HepG2 (cell line): ENCODE results near the gene CA9. TPM values are rescaled to one million over a fixed set of nuclear protein-coding genes. Genes with fewer than 3 reads are reported as not detected.

Source experiments
- ATAC-seq: fragments of 200-7000 bp; cut with Tn5 transposase; 3 replicates; pipeline ENCODE4 v1.9.1; 2020; ENCODE audit warnings: mild to moderate bottlenecking, moderate library complexity
- BruUV-seq: library from RNA; stranded (reverse); fragments of 400-500 nt; replicated peaks from 2 replicates; lab custom pipeline; 2021; lab: Mats Ljungman, UMichigan
- CTCF ChIA-PET: fragments of 300-600 bp; formaldehyde crosslinking; extraction: SDS; loops from one replicate; lab custom pipeline; 2021; ENCODE audit warnings: low total read pairs, inconsistent platforms, low intra/inter-chr PET ratio; lab: Yijun Ruan, JAX
- POLR2A ChIA-PET: fragments of 350-600 bp; sonication (Branson Sonifier 250); formaldehyde crosslinking; loops from one replicate; lab custom pipeline; 2020; ENCODE audit warnings: antibody characterized with exemption, inconsistent platforms; lab: Yijun Ruan, JAX
- DNase-seq: peaks from one replicate; pipeline ENCODE4 v3.0.0-alpha.2; 2015; ENCODE audit warnings: low spot score
- FAIRE-seq: peaks from 3 replicates; lab custom pipeline; 2011; peaks lifted over from hg19 to GRCh38; lab: Jason Lieb, UNC
- H2AFZ ChIP-seq: one replicate; pipeline ENCODE4 v1.6.1; 2011; ENCODE audit warnings: low read length, inconsistent platforms
- H3K27ac ChIP-seq: fragments of 300-600 bp; 3 replicates; pipeline ENCODE4 v1.8.0; 2011; ENCODE audit warnings: mixed run types, mild to moderate bottlenecking, mixed read lengths, low read length, inconsistent platforms; ENCODE audit not compliant: insufficient read depth; ENCODE audit errors: extremely low read length
- H3K27me3 ChIP-seq, 2 experiments: fragments of 200-600 bp in 1 of 2; 2 replicates in 1 of 2; 3 replicates in 1 of 2; pipeline versions ENCODE4 v1.6.0 to v1.8.0; 2011; ENCODE audit warnings: low read length in 2 of 2, mild to moderate bottlenecking in 2 of 2, moderate library complexity in 2 of 2, inconsistent platforms in 1 of 2; ENCODE audit not compliant: insufficient read depth in 2 of 2, control insufficient read depth in 1 of 2
- H3K36me3 ChIP-seq, 2 experiments: fragments of 200-600 bp in 1 of 2; replicated peaks in 1 of 2; 2 replicates in 1 of 2; 3 replicates in 1 of 2; pipeline versions ENCODE4 v1.5.1 to v1.8.0; 2011; ENCODE audit warnings: low read length in 2 of 2, inconsistent platforms in 1 of 2; ENCODE audit not compliant: insufficient read depth in 2 of 2, control insufficient read depth in 1 of 2
- H3K4me1 ChIP-seq: 2 replicates; pipeline ENCODE4 v1.5.1; 2012; ENCODE audit warnings: low read length, inconsistent platforms; ENCODE audit not compliant: insufficient read depth
- H3K4me2 ChIP-seq: 2 replicates; pipeline ENCODE4 v1.6.0; 2011; ENCODE audit warnings: low read depth, low read length, inconsistent platforms
- H3K4me3 ChIP-seq, 3 experiments: fragments of 200-600 bp in 1 of 3; sonication (generic), shearing (Covaris generic) in 1 of 3; replicated peaks in 1 of 3; 2 replicates each; pipeline ENCODE4 v1.5.1; 2011 to 2016; ENCODE audit warnings: low read length in 3 of 3, inconsistent platforms in 2 of 3, low read depth in 2 of 3, mild to moderate bottlenecking in 2 of 3, control low read depth in 1 of 3, mixed read lengths in 1 of 3; ENCODE audit not compliant: insufficient read depth in 1 of 3
- H3K79me2 ChIP-seq: one replicate; pipeline ENCODE4 v1.6.1; 2011; ENCODE audit warnings: low read length, inconsistent platforms; ENCODE audit not compliant: insufficient read depth
- H3K9ac ChIP-seq: 2 replicates; pipeline ENCODE4 v1.6.0; 2011; ENCODE audit warnings: mild to moderate bottlenecking, low read depth, low read length, inconsistent platforms; ENCODE audit not compliant: insufficient read depth
- H3K9me3 ChIP-seq: 2 replicates; pipeline ENCODE4 v1.5.1; 2012; ENCODE audit warnings: mild to moderate bottlenecking, low read length
- H4K20me1 ChIP-seq: 2 replicates; pipeline ENCODE4 v1.6.0; 2011; ENCODE audit warnings: inconsistent platforms, mild to moderate bottlenecking, low read length, moderate library complexity; ENCODE audit not compliant: insufficient read depth
- ATF1 ChIP-seq: IDR thresholded peaks from 2 replicates; pipeline ENCODE4 v1.6.1; 2016; ENCODE audit warnings: mild to moderate bottlenecking, control low read depth
- CBX5 ChIP-seq: sonication (generic); formaldehyde crosslinking; IDR thresholded peaks from 2 replicates; pipeline ENCODE4 v1.4.0; 2020; ENCODE audit warnings: missing genetic modification reagents, borderline replicate concordance
- CHD4 ChIP-seq: fragments of 200-600 bp; sonication (generic); IDR thresholded peaks from 2 replicates; pipeline ENCODE4 v1.7.0; 2017; ENCODE audit warnings: mild to moderate bottlenecking, low read length, borderline replicate concordance
- FOXO4 ChIP-seq: sonication (generic); formaldehyde crosslinking; conservative IDR thresholded peaks from 2 replicates; pipeline ENCODE4 v1.8.1; 2023; ENCODE audit warnings: missing genetic modification reagents
- ISL2 ChIP-seq: sonication (generic); formaldehyde crosslinking; IDR thresholded peaks from 2 replicates; pipeline ENCODE4 v1.5.0; 2020; ENCODE audit warnings: missing genetic modification reagents
- MEIS1 ChIP-seq: sonication (generic); formaldehyde crosslinking; IDR thresholded peaks from 2 replicates; pipeline ENCODE4 v1.9.0; 2021; ENCODE audit warnings: mild to moderate bottlenecking, missing genetic modification reagents, moderate library complexity, borderline replicate concordance
- PCBP1 ChIP-seq: fragments of 200-400 bp; formaldehyde crosslinking; IDR thresholded peaks from 2 replicates; pipeline ENCODE4 v1.6.1; 2017; ENCODE audit warnings: mild to moderate bottlenecking, low read depth, low read length, borderline replicate concordance
- WIZ ChIP-seq: sonication (generic); formaldehyde crosslinking; IDR thresholded peaks from 2 replicates; pipeline ENCODE4 v1.5.1; 2020; ENCODE audit warnings: mild to moderate bottlenecking, missing genetic modification reagents
- ZFX ChIP-seq: sonication (generic); formaldehyde crosslinking; IDR thresholded peaks from 2 replicates; pipeline ENCODE4 v1.4.0; 2020; ENCODE audit warnings: mild to moderate bottlenecking, low read depth, missing genetic modification reagents, moderate library complexity
- ZNF260 ChIP-seq: sonication (generic); formaldehyde crosslinking; IDR thresholded peaks from 2 replicates; pipeline ENCODE4 v1.4.0; 2020; ENCODE audit warnings: missing genetic modification reagents, low read depth, mild to moderate bottlenecking, borderline replicate concordance
- ZNF317 ChIP-seq: sonication (generic); formaldehyde crosslinking; IDR thresholded peaks from 2 replicates; pipeline ENCODE4 v1.5.0; 2020; ENCODE audit warnings: mild to moderate bottlenecking, missing genetic modification reagents
- ZNF652 ChIP-seq: IDR thresholded peaks from 2 replicates; pipeline ENCODE4 v1.6.1; 2016; ENCODE audit warnings: low read depth, borderline replicate concordance
- WGBS: methylation state at CpG from one replicate; pipeline ENCODE4 v1.1.6; 2017; ENCODE audit warnings: low lambda C conversion rate; 5-methylcytosine and 5-hydroxymethylcytosine counted together
- in situ Hi-C: cut with HindIII; loops from 2 replicates; pipeline ENCODE4 v1.10.0; 2017; ENCODE audit warnings: low pct_unique_long_range_greater_than_20kb; ENCODE audit not compliant: extremely low pct_ligation_motif_present
- intact Hi-C: fragments of 100-400 bp; cut with micrococcal nuclease; formaldehyde crosslinking; loops from one replicate; pipeline ENCODE4 v1.10.0; 2022; ENCODE audit not compliant: unreplicated experiment
- polyA plus RNA-seq, 8 experiments: library from polyadenylated mRNA; depleted of rRNA in 3 of 8; stranded (reverse) in 7 of 8; unstranded in 1 of 8; fragments of >200 nt; fragmentation: Illumina TruSeq in 4 of 8; extraction: Trizol in 4 of 8; gene quantifications; 2 replicates each; pipeline versions ENCODE4 v1.2.1 to v1.2.3, GENCODE V29; 2011 to 2016; ENCODE audit warnings: low read depth in 4 of 8, missing spikeins in 1 of 8, mixed read lengths in 1 of 8; ENCODE audit not compliant: insufficient read depth in 1 of 8
- total RNA-seq, 5 experiments: library from RNA; depleted of rRNA; stranded (reverse); fragments of >200 nt; fragmentation: Illumina TruSeq; extraction: Trizol; gene quantifications; 2 replicates each; pipeline ENCODE4 v1.2.3, GENCODE V29; 2016; ENCODE audit warnings: low read depth in 1 of 5
- TF ChIP-seq, protein P1 (sequence below): sonication (generic); formaldehyde crosslinking; IDR thresholded peaks from 2 replicates; pipeline ENCODE4 v1.5.0; 2020; ENCODE audit warnings: mild to moderate bottlenecking, missing genetic modification reagents
- TF ChIP-seq, protein P2 (sequence below): sonication (generic); formaldehyde crosslinking; IDR thresholded peaks from 2 replicates; pipeline ENCODE4 v1.4.0; 2020; ENCODE audit warnings: missing genetic modification reagents, borderline replicate concordance

CA9 gene
- total and polyA plus RNA-seq, 2 of the 13 experiments (the other 11 are each of a cell fraction or from before 2014, with no cell fraction given) = 0.13 to 152 TPM

DNA sequence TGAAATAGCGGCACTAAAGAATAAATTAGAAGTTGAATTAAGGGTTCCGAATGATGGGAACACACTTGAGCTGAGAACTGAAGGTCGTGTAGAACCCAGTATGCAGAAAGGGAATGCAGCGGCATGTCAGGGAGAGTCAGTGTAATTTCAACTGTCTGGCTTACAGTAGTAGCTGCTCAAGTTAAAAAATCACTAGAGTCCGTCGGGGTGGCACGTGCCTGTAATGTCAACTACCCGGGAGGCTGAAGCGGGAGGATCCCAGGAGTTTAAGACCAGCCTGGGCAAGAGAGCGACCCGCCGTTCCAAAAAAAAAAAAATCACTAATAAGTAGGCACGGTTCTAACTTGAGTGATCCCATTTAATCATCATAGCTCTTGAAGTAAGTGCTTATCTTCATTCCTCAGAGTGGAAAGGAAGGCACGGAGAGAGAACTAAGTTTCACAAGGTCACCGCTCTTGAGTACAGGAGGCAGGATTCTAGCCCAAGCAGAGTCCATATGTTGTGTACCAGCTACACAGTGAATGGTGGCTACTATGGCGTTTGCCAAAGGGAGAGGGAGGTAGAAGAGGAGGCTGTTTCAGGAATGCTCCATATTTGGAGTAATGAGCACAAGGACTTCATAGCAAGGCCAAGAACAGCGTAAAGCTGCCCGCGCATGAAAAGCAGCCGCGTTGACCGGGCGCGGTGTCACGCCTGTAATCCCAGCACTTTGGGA lies 16.7 kb upstream of the CA9 start:
- ChIA-PET CTCF (interaction anchor here (1.7 kb wide), 1 partner anchor 11 kb away, joined by 8 read pairs; no protein-coding TSS in a partner anchor), POLR2A (interaction anchor here (1.1 to 6.3 kb wide), 12 partner anchors 10 to 495 kb away, joined by 3 to 68 read pairs (median 8); partner anchors contain the start of genes CREB3, GBA2, HINT2 and RGP1)
- peak; percentile 34 for ATAC-seq
- Histone ChIP-seq H3K27me3 (no peaks in the 10 kb centered on the region; a peak in 2 of 5 replicates), H3K9ac (peak overlapping the region; percentile 98), H2AFZ (peak overlapping the region; percentile 52), H3K79me2 (peaks cover 6% of the 10 kb centered on the region), H3K4me3 (peak overlapping the region; percentile 29 to 71 (median 57); a peak in 5 of 6 replicates), H3K4me2 (peak overlapping the region; percentile 78), H3K9me3 (no peaks in the 10 kb centered on the region), H4K20me1 (no peaks in the 10 kb centered on the region), H3K27ac (peak overlapping the region; percentile 100), H3K4me1 (peaks cover 71% of the 10 kb centered on the region), H3K36me3 (peaks cover 5 to 6% of the 10 kb centered on the region in 2 experiments; a peak in 3 of 5 replicates)
- intact Hi-C loops = loop anchor here (1.0 kb wide), 1 partner anchor 11 kb away; no protein-coding TSS in a partner anchor
- WGBS = 16% methylated on average over 25 of the region's 25 CpGs
- in situ Hi-C loops = loop anchor here (10.0 kb wide), 1 partner anchor 542 kb away; the partner anchor contains the start of gene ATOSB
- BruUV-seq = no TSS peak
- FAIRE-seq = no peak
- peak; percentile 35 for DNase-seq
- no peak for TF ChIP-seq ZFX (CRISPR knock-in tag)
- 0 out of 2 replicates have a peak, but pooled peaks have one; percentile 39 for TF ChIP-seq CHD4
- TF ChIP-seq ISL2 (CRISPR knock-in tag) = no peak
- TF ChIP-seq ZNF652 (CRISPR knock-in tag) = no peak
- TF ChIP-seq MEIS1 (CRISPR knock-in tag) = 0 out of 2 replicates have a peak, but pooled peaks have one; percentile 82
- no peak for TF ChIP-seq ZNF317 (CRISPR knock-in tag)
- TF ChIP-seq, protein P1, sequence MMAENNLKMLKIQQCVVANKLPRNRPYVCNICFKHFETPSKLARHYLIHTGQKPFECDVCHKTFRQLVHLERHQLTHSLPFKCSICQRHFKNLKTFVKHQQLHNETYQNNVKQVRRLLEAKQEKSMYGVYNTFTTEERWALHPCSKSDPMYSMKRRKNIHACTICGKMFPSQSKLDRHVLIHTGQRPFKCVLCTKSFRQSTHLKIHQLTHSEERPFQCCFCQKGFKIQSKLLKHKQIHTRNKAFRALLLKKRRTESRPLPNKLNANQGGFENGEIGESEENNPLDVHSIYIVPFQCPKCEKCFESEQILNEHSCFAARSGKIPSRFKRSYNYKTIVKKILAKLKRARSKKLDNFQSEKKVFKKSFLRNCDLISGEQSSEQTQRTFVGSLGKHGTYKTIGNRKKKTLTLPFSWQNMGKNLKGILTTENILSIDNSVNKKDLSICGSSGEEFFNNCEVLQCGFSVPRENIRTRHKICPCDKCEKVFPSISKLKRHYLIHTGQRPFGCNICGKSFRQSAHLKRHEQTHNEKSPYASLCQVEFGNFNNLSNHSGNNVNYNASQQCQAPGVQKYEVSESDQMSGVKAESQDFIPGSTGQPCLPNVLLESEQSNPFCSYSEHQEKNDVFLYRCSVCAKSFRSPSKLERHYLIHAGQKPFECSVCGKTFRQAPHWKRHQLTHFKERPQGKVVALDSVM = peak; percentile 64
- 0 out of 2 replicates have a peak, but pooled peaks have one; percentile 82 for TF ChIP-seq FOXO4 (CRISPR knock-in tag)
- TF ChIP-seq PCBP1 = no peak
- no peak for TF ChIP-seq WIZ (CRISPR knock-in tag)
- TF ChIP-seq ZNF260 = no peak
- TF ChIP-seq ATF1 (CRISPR knock-in tag) = no peak
- no peak for TF ChIP-seq CBX5 (CRISPR knock-in tag)
- TF ChIP-seq, protein P2, sequence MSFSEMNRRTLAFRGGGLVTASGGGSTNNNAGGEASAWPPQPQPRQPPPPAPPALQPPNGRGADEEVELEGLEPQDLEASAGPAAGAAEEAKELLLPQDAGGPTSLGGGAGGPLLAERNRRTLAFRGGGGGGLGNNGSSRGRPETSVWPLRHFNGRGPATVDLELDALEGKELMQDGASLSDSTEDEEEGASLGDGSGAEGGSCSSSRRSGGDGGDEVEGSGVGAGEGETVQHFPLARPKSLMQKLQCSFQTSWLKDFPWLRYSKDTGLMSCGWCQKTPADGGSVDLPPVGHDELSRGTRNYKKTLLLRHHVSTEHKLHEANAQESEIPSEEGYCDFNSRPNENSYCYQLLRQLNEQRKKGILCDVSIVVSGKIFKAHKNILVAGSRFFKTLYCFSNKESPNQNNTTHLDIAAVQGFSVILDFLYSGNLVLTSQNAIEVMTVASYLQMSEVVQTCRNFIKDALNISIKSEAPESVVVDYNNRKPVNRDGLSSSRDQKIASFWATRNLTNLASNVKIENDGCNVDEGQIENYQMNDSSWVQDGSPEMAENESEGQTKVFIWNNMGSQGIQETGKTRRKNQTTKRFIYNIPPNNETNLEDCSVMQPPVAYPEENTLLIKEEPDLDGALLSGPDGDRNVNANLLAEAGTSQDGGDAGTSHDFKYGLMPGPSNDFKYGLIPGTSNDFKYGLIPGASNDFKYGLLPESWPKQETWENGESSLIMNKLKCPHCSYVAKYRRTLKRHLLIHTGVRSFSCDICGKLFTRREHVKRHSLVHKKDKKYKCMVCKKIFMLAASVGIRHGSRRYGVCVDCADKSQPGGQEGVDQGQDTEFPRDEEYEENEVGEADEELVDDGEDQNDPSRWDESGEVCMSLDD = no peak
